Liver (tissue), 3 donors: ENCODE data around the gene KIAA1217.

Source experiments
- ATF3 ChIP-seq: IDR thresholded peaks from 2 replicates; pipeline ENCODE4 v1.6.1; 2016; ENCODE audit warnings: antibody characterized with exemption
- CTCF ChIP-seq: fragments of 150-350 bp; IDR thresholded peaks from 2 replicates; pipeline ENCODE4 v1.5.1; 2017; ENCODE audit warnings: improper control_type of control experiment, low read depth, low read length; ENCODE audit not compliant: missing input control
- EGR1 ChIP-seq, 2 donors: IDR thresholded peaks; 2 replicates each; pipeline ENCODE4 v1.6.1; 2016 to 2018; ENCODE audit warnings: antibody characterized with exemption in 2 of 2, low read depth in 2 of 2
- FOXA1 ChIP-seq: IDR thresholded peaks from 2 replicates; pipeline ENCODE4 v1.6.1; 2016; ENCODE audit warnings: antibody characterized with exemption
- HNF4A ChIP-seq, 2 donors: conservative IDR thresholded peaks; 2 replicates each; pipeline ENCODE4 v1.6.1; 2016; ENCODE audit warnings: antibody characterized with exemption in 2 of 2, mild to moderate bottlenecking in 2 of 2
- HNF4G ChIP-seq: IDR thresholded peaks from 2 replicates; pipeline ENCODE4 v1.6.1; 2016; ENCODE audit warnings: antibody characterized with exemption
- JUND ChIP-seq, 2 donors: IDR thresholded peaks; 2 replicates each; pipeline ENCODE4 v1.6.1; 2016; ENCODE audit warnings: antibody characterized with exemption in 2 of 2
- MAX ChIP-seq: IDR thresholded peaks from 2 replicates; pipeline ENCODE4 v1.6.1; 2016; ENCODE audit warnings: antibody characterized with exemption
- NR2F2 ChIP-seq: IDR thresholded peaks from 2 replicates; pipeline ENCODE4 v1.6.1; 2016; ENCODE audit warnings: antibody characterized with exemption
- RAD21 ChIP-seq, 2 donors: IDR thresholded peaks; 2 replicates each; pipeline ENCODE4 v1.6.1; 2016; ENCODE audit warnings: antibody characterized with exemption in 2 of 2, mild to moderate bottlenecking in 2 of 2
- REST ChIP-seq: IDR thresholded peaks from 2 replicates; pipeline ENCODE4 v1.6.1; 2016; ENCODE audit warnings: antibody characterized with exemption, mild to moderate bottlenecking
- SP1 ChIP-seq: IDR thresholded peaks from 2 replicates; pipeline ENCODE4 v1.6.1; 2018; ENCODE audit warnings: antibody characterized with exemption, mild to moderate bottlenecking
- TAF1 ChIP-seq: conservative IDR thresholded peaks from 2 replicates; pipeline ENCODE4 v1.6.1; 2016; ENCODE audit warnings: antibody characterized with exemption, mild to moderate bottlenecking
- ZBTB33 ChIP-seq: IDR thresholded peaks from 2 replicates; pipeline ENCODE4 v1.6.1; 2016; ENCODE audit warnings: antibody characterized with exemption
- donor health status: healthy.
- donor health status: healthy.

DNA sequence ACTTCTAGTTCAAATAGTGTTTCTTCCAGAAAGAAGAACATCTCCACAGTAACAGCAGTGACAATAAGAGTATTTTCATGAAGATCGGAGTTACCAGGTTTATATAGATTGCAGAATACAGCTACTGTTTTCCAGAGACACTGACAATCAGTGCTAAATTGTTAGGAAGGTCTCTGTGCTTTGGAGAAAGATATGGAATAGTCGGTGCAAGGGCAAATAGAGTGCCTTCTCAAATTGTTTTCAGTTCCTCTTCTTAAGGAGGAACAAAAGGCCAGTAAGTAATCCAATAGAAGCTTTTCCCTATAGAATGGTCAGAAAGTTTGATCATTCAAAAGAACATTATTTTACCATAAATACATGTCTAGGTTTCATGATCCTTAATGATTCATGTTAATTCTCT lies 2.6 kb upstream of the KIAA1217 start:
- no peak for TF ChIP-seq CTCF
- TF ChIP-seq RAD21 (IDR thresholded peaks at IDR 0.05), result no peak
- no peak for TF ChIP-seq EGR1 (IDR thresholded peaks at IDR 0.05; ENCODE audit: low read depth in 2 of 2)
- TF ChIP-seq REST, result no peak
- no peak for TF ChIP-seq ATF3
- TF ChIP-seq MAX, result no peak
- TF ChIP-seq HNF4A (conservative IDR thresholded peaks at IDR 0.05), result no peak
- no peak for TF ChIP-seq TAF1
- no peak for TF ChIP-seq HNF4G
- no peak for TF ChIP-seq FOXA1
- TF ChIP-seq ZBTB33, result no peak
- no peak for TF ChIP-seq JUND (IDR thresholded peaks at IDR 0.05)
- TF ChIP-seq SP1, result no peak
- no peak for TF ChIP-seq NR2F2
